Memory B cell (primary cell): ENCODE measurements around the gene VAPA.

Source experiments
- ATAC-seq: fragments of 150-1000 bp; cut with Tn5 transposase; 2 replicates; pipeline ENCODE4 v1.10.0; 2021; ENCODE audit warnings: low read depth, mild to moderate bottlenecking, moderate library complexity
- DNase-seq, 2 donors: peaks; one replicate each; pipeline ENCODE4 v3.0.0; 2022; ENCODE audit warnings: low spot score in 2 of 2
- H3K27ac Mint-ChIP-seq: one replicate; pipeline ENCODE4 v1.8.0; 2022; ENCODE audit warnings: mild to moderate bottlenecking, moderate library complexity, mixed read lengths
- H3K27me3 Mint-ChIP-seq: one replicate; pipeline ENCODE4 v1.8.0; 2022; ENCODE audit warnings: mixed read lengths
- H3K36me3 Mint-ChIP-seq: one replicate; pipeline ENCODE4 v1.8.0; 2022; ENCODE audit warnings: mild to moderate bottlenecking, mixed read lengths
- H3K4me1 Mint-ChIP-seq: one replicate; pipeline ENCODE4 v1.8.0; 2022; ENCODE audit warnings: mixed read lengths
- H3K4me3 Mint-ChIP-seq: one replicate; pipeline ENCODE4 v1.8.0; 2022; ENCODE audit warnings: mild to moderate bottlenecking, moderate library complexity, mixed read lengths
- H3K9me3 Mint-ChIP-seq: one replicate; pipeline ENCODE4 v1.8.0; 2022; ENCODE audit warnings: mixed read lengths

Gene VAPA

DNA sequence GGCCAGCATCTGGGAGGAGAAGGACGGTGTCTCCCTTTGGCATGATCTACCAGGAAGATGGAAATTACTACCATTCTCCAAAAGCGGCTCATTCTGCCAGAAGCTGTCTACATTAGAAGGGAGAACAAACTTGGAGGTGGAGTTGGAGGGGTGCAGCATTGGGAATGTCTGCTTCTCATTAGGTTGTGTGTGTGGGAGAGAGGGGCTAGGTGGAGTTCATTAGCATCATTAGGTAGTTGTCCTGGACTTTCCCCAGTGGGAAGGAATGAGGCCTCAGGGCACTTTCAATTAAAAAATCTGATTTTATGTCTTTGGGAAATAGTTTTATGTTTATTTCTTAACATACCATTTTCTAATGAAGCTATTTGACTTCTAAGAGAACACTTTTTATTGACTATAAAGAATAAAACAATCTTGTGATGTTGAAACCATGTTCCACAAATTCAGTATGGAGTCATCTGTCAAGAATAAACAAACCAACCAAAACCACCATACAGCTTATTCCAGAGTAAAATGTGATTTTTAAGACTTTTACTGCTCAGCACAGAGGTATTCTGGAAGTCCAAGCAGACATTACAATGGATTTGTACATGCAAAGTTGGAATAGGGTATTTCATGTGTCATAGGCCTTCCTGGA lies 60.6 kb downstream of the VAPA start:
- H3K27me3 Mint-ChIP-seq = peaks cover 10% of the 10 kb centered on the region
- no peaks in the 10 kb centered on the region for H3K4me1 Mint-ChIP-seq
- H3K4me3 Mint-ChIP-seq = no peak overlapping the region
- no peak for DNase-seq
- H3K36me3 Mint-ChIP-seq = no peaks in the 10 kb centered on the region
- peaks cover 3% of the 10 kb centered on the region for H3K9me3 Mint-ChIP-seq
- H3K27ac Mint-ChIP-seq = no peak overlapping the region
- ATAC-seq = no peak

DNA sequence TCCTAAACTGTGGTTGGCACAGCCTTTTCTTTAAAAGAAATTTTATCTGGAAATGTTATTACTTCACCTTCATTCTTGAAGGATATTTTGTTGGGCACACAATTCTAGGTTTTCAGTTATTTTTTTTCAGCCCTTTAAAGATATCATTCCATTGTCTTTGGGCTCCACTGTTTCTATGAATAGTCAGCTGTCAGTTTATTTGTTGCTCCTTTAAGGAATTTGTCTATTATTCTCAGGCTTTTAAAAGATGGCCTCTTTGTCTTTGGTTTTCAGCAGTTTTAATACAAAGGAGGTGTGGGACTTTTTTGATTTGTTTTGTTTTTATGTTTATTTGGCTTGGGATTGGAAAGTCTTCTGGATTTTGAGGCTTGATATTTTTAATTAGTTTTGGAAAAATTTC lies 61.8 kb downstream of the VAPA start:
- Mint-ChIP-seq H3K36me3 (no peaks in the 10 kb centered on the region), H3K9me3 (peaks cover 3% of the 10 kb centered on the region), H3K27ac (no peak overlapping the region), H3K27me3 (peaks cover 2% of the 10 kb centered on the region), H3K4me3 (no peak overlapping the region), H3K4me1 (no peaks in the 10 kb centered on the region)
- ATAC-seq = no peak
- no peak for DNase-seq

DNA sequence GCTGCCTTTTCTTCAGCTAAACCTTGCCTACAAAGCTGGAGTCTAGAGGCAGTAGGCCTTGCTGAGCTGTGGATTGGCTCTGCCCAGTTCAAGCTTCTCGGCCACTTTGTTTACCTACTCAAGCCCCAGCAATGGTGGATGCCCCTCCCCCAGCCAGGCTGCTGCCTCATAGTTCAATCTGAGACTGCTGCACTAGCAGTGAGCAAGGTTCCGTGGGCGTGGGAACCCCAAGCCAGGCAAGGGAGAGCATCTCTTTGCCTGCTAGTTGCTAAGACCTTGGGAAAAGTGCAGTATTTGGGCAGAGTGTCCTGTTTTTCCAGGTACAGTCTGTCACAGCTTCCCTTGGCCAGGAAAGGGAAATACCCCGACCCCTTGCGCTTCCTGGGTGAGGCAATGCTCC lies 68.9 kb downstream of the VAPA start:
- no peak for DNase-seq
- no peak for ATAC-seq
- H3K9me3 Mint-ChIP-seq = no peaks in the 10 kb centered on the region
- no peak overlapping the region for H3K4me3 Mint-ChIP-seq
- no peaks in the 10 kb centered on the region for H3K4me1 Mint-ChIP-seq
- no peak overlapping the region for H3K27ac Mint-ChIP-seq
- no peaks in the 10 kb centered on the region for H3K36me3 Mint-ChIP-seq
- H3K27me3 Mint-ChIP-seq = peaks cover 4% of the 10 kb centered on the region

DNA sequence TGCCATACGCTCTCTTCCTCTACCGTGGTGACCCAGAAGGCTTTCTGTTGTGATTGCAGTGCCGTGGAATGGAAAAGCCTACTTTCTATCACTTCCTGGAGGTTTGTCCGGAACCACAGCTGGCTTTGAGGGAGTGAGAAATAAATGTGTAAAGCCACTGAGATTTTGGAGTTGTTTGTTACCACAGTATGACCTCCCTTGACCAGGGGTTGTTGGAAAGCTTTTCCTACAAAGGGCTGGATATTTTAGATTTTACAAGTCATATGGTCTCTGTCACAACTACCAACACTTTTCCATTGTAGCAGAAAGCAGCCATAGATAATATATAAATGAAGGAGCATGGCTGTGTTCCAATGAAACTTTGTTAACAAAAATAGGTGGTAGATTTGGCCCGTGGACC lies 70.3 kb downstream of the VAPA start:
- H3K36me3 Mint-ChIP-seq = no peaks in the 10 kb centered on the region
- H3K4me1 Mint-ChIP-seq = no peaks in the 10 kb centered on the region
- DNase-seq (no peak), ATAC-seq (no peak)
- H3K4me3 Mint-ChIP-seq = no peak overlapping the region
- peaks cover 6% of the 10 kb centered on the region for H3K27me3 Mint-ChIP-seq
- no peaks in the 10 kb centered on the region for H3K9me3 Mint-ChIP-seq
- no peak overlapping the region for H3K27ac Mint-ChIP-seq

DNA sequence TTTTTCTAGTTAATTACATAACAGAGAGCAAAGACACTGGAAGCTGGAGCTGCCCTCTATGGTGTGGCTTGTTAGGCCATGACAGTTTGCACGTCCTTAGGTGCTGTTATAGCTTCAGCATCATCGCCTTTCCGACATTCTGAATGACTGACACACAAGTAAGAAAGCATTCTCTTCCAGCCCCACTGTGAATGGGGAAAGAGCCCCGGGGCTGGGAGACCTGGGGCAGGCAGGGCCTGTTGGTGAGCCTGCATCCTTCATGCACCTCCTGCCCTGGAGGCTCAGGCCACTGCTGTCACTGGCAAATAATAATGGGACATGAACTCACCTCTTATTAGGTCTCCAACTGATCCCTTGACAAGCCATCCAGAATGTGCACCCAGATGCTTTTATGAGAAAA lies 71.8 kb downstream of the VAPA start:
- no peak overlapping the region for H3K27ac Mint-ChIP-seq
- H3K36me3 Mint-ChIP-seq = no peaks in the 10 kb centered on the region

DNA sequence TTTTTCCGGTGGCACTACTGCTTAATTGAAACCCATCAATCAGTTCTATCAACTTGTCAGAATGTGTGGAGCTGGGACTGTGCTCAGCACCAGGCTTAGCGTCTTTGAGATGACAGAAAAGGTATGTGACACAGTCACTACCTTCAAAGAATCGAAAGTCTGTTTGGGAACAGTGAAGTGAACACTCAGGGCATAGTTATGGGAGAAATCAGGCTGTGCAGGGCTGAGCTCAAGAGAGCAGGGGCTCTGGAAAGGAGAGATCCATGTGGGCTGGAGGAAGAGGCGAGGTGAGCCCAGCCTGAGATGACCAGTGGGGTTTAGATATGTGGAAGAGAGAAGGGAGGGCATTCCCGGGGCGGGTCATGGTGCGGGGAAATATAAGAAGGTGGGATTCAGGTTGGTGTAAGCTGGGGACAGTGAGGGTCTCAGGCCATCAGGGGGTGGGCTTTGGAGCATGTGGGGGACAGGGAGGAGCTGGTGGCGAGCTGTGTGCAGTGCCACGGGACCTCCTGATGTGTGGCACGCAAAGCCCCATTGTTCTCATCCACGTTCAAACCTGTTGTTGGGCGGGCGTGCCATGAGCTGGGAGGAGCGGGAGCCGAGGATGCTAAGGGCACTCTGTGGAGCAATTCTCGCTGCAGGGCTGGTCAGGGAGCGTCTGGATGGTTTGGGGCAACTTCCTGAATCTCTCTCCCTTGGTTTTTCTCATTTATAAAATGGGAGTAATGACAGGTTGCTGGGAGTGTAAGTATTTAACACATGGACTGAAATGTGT lies 72.5 kb downstream of the VAPA start:
- Mint-ChIP-seq H3K27ac (no peak overlapping the region), H3K4me1 (no peaks in the 10 kb centered on the region), H3K27me3 (peaks cover 10% of the 10 kb centered on the region), H3K9me3 (no peaks in the 10 kb centered on the region), H3K36me3 (no peaks in the 10 kb centered on the region), H3K4me3 (no peak overlapping the region)
- ATAC-seq (no peak), DNase-seq (no peak)

More for the DNA sequence above, 71.8 kb downstream of the VAPA start:
- Mint-ChIP-seq H3K4me3 (no peak overlapping the region), H3K9me3 (no peaks in the 10 kb centered on the region), H3K27me3 (peaks cover 6% of the 10 kb centered on the region), H3K4me1 (no peaks in the 10 kb centered on the region)
- no peak for DNase-seq
- ATAC-seq = no peak

DNA sequence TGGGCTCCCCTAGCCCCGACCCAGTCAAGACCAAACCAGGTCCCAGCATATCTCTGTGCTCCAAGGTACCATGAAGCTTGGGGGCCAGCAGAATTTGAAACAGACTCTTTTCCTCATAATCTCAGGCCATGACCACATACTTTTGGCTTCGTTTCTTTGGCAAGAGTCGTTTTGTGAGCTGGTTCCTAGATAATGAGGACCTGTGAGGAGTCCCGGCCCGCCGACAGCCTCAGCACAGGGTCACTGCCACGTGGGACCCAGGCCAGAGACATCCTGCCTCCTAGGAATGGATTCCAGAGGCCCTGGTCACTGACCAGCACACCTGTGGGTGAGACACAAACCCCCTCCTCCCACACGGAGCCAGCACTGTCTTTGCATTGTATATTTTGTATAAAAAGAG lies 73.5 kb downstream of the VAPA start:
- H3K4me3 Mint-ChIP-seq = no peak overlapping the region
- no peak for ATAC-seq

DNA sequence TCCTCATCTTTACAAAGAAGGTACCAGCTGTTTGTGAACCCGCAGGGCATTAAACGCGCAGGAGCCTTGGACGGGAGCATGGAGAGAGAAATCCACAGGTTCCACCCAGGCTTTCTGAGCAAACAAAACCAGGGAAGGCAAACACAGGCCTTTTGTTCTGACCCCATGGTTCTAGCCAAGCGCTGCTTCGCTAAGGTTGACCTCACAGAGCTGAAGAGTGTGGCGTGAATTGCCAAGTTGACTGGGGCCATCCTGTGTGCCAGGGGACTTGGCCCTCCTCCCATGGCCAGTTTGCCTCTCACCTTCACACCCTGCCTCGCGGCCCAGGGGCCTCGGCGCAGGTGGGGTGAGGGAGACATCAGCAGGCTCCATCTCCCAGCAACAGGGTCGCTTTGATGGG lies 74.1 kb downstream of the VAPA start:
- DNase-seq (no peak), ATAC-seq (no peak)
- H3K4me1 Mint-ChIP-seq = no peaks in the 10 kb centered on the region
- H3K27ac Mint-ChIP-seq = no peak overlapping the region
- no peaks in the 10 kb centered on the region for H3K9me3 Mint-ChIP-seq
- H3K36me3 Mint-ChIP-seq = no peaks in the 10 kb centered on the region
- H3K27me3 Mint-ChIP-seq = peaks cover 19% of the 10 kb centered on the region
- no peak overlapping the region for H3K4me3 Mint-ChIP-seq

More for the DNA sequence above, 73.5 kb downstream of the VAPA start:
- Mint-ChIP-seq H3K9me3 (no peaks in the 10 kb centered on the region), H3K36me3 (no peaks in the 10 kb centered on the region), H3K27me3 (peaks cover 17% of the 10 kb centered on the region), H3K27ac (no peak overlapping the region), H3K4me1 (no peaks in the 10 kb centered on the region)
- DNase-seq = no peak

DNA sequence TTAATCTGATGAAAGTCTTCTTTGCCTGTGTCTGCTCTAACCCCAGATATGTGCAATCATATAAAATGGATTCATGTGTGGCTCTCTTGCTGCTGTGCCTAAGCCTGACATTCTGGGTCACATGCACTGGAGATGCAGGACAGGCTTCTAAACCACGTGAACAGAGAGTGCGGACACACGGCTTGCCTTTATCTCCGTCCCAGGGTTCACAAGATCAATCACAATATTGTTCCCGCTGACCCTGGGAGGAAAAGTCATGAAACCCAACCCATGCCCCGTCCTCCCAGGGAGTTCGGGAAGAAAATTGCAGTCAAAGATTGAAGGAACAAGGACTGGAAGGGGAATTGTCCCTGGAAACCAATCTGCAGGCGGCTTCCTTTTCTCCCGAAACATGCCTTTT lies 74.8 kb downstream of the VAPA start:
- DNase-seq (no peak), ATAC-seq (no peak)
- H3K27ac Mint-ChIP-seq = no peak overlapping the region
- no peaks in the 10 kb centered on the region for H3K36me3 Mint-ChIP-seq
- no peaks in the 10 kb centered on the region for H3K4me1 Mint-ChIP-seq
- no peak overlapping the region for H3K4me3 Mint-ChIP-seq
- no peaks in the 10 kb centered on the region for H3K9me3 Mint-ChIP-seq
- peaks cover 19% of the 10 kb centered on the region for H3K27me3 Mint-ChIP-seq

DNA sequence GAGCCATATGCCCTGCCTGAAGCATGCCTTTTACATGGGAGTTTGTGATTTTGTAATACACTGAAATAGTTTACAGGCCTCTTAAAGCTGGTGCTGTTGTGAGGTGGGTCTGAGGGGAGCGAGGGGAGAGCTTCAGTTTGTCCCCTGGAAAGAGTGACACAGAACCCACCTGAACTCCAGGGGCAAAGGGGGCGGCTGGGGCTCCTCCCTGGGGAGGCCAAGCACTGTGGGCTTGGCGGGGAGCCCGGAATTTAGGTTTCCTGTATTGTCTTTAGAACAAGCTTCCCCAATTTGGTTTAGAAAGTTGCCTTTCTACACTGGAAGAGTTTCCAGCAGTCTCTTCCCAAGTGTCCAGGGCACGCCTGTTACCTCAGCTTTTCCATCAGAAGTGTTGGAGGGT lies 75.7 kb downstream of the VAPA start:
- no peak overlapping the region for H3K27ac Mint-ChIP-seq
- H3K9me3 Mint-ChIP-seq = no peaks in the 10 kb centered on the region
- ATAC-seq (no peak), DNase-seq (no peak)
- H3K4me1 Mint-ChIP-seq = no peaks in the 10 kb centered on the region
- no peaks in the 10 kb centered on the region for H3K36me3 Mint-ChIP-seq
- H3K27me3 Mint-ChIP-seq = peaks cover 19% of the 10 kb centered on the region
- H3K4me3 Mint-ChIP-seq = no peak overlapping the region

DNA sequence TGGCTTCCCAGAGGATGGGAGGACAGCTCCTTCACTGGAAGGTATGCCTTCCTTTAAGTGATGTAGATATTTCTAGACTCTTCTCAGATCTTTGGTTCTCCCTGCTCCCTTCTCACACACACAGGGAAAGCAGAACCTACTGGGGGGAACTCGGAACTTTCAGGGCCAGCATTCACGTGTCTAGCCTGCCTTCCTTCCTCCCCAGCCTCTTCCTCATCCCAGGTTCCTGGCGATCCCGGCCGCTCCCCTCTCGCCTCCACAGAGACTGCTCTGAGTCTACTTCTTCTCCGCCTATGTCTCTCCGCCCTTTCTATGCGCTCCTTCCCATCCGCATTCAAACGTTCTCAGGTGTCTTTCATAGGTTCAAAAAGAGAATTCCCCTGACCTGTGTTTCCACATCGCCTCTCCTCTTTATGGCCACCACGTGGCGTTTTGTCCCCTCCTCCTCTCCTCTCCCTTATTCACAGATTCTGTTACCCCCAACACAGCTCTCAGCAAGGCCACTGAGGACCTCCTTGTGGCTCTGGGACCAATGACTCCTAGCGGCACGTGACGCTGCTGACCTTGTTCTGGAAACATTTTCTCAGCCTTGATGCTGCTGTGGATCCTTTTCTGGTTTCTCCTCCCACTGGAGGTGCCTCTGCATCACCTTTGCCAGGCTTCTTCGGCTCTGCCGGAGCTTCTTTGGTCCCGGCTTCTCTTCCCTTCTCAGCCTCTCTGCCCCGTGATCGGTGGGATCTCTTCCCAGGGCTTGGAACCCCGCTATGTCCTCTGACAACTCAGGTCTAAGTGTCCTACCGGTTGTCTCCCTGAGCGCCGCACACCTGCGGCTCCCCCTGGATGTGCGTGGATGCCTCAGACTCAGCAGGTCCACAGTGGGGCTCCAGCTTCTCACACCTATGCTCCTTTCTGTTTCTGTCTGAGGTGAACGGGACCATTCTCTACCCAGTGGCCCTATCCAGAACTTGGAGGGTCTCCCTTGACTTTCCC lies 77.5 kb downstream of the VAPA start:
- no peaks in the 10 kb centered on the region for H3K36me3 Mint-ChIP-seq
- no peak overlapping the region for H3K4me3 Mint-ChIP-seq
- no peak overlapping the region for H3K27ac Mint-ChIP-seq
- no peaks in the 10 kb centered on the region for H3K4me1 Mint-ChIP-seq
- H3K27me3 Mint-ChIP-seq = peaks cover 16% of the 10 kb centered on the region
- DNase-seq = no peak
- no peak for ATAC-seq
- H3K9me3 Mint-ChIP-seq = no peaks in the 10 kb centered on the region

DNA sequence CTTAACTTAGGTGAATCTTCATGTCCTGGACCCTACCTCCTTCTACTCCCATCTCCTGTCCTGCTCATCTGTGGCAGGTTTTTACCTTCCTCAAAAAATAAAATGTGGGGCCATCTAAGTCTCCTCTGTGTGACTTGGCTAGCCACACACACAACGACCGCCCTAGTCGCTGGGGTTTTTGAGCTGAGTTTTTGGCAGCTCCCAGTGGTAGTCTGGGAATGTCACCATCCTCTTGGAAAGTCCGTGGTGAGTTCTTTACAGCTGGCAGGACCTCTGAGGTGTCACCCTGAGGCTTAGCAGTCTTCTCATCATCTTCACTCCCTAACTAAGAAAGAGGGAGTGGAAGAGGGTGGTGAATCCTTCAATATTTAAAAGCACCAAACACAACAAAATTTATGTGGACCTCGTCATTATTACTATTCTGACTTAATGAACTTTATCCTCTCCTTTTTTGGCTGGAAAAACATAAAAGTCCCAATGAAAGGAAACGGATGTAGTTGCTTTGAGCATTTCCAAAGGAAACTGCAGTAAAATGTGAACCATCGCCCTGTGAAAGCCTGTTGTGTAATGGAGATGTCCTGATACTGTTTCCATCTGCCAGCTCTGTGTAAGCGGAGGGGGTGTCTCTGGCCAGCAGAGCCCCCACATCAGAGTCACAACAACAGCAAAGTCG lies 78.6 kb downstream of the VAPA start:
- Mint-ChIP-seq H3K4me3 (no peak overlapping the region), H3K27ac (no peak overlapping the region), H3K27me3 (peaks cover 15% of the 10 kb centered on the region), H3K36me3 (no peaks in the 10 kb centered on the region), H3K9me3 (peaks cover 4% of the 10 kb centered on the region), H3K4me1 (no peaks in the 10 kb centered on the region)
- ATAC-seq (no peak), DNase-seq (no peak)

DNA sequence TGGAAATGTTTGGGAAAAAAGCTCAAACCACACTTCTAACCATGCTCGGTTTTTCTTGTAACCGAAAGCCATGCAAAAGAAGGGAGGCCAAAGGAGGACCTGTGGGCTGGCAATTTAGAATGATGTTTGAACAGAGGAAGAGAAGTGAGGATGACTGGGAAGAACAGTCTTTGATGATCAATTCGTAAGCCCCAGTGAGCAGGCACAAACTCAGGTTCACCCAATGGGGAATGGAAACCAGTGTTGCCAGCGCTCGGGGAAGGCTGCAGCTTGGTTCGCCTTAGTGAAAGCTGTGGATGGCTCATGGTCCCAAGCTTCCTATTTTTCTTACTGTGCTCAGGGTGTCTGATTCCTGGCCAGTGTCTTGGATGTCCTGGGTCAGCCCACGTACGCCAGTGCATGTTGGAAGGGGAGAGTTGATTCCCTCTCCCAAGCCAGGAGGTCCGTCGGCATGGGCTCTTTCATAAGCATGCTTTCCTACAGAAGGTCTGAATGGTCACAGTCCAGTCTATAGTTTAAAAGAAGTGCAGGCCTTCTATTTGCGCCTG lies 79.2 kb downstream of the VAPA start:
- Mint-ChIP-seq H3K36me3 (peaks cover under 1% of the 10 kb centered on the region), H3K27ac (no peak overlapping the region), H3K4me3 (no peak overlapping the region), H3K27me3 (peaks cover 15% of the 10 kb centered on the region), H3K9me3 (peaks cover 9% of the 10 kb centered on the region), H3K4me1 (no peaks in the 10 kb centered on the region)
- ATAC-seq (no peak), DNase-seq (no peak)
